GM23338 (cell line): Measurements from ENCODE around the gene SDHAF3. TPM values are rescaled to one million over a fixed set of nuclear protein-coding genes. Genes with fewer than 3 reads are reported as not detected.

ENCODE experiments used
- ATAC-seq: fragments of 200-7000 bp; cut with Tn5 transposase; 3 replicates; pipeline ENCODE4 v1.9.1; 2020
- DNase-seq: peaks from one replicate; pipeline ENCODE4 v3.0.0-alpha.2; 2015; ENCODE audit warnings: low spot score
- H2AFZ ChIP-seq: fragments of 200-600 bp; sonication (generic); 2 replicates; pipeline ENCODE4 v1.8.0; 2016; ENCODE audit warnings: antibody characterized with exemption, mild to moderate bottlenecking, moderate library complexity
- H3F3A ChIP-seq: fragments of 200-600 bp; sonication (generic); replicated peaks from 2 replicates; pipeline ENCODE4 v1.8.0; 2017; ENCODE audit warnings: antibody characterized with exemption, mixed run types, low read depth
- H3K27ac ChIP-seq: fragments of 200-600 bp; sonication (generic); 2 replicates; pipeline ENCODE4 v1.6.1; 2016; ENCODE audit warnings: low read depth
- H3K27me3 ChIP-seq: fragments of 200-600 bp; sonication (generic); 2 replicates; pipeline ENCODE4 v1.8.0; 2016; ENCODE audit warnings: mild to moderate bottlenecking, mixed run types, moderate library complexity; ENCODE audit not compliant: insufficient read depth
- H3K36me3 ChIP-seq: fragments of 200-600 bp; sonication (generic); 2 replicates; pipeline ENCODE4 v1.8.0; 2016; ENCODE audit warnings: mild to moderate bottlenecking; ENCODE audit not compliant: insufficient read depth
- H3K4me1 ChIP-seq: fragments of 200-600 bp; sonication (generic); 2 replicates; pipeline ENCODE4 v1.8.0; 2016; ENCODE audit warnings: mild to moderate bottlenecking, moderate library complexity; ENCODE audit not compliant: insufficient read depth
- H3K4me2 ChIP-seq: fragments of 200-600 bp; sonication (generic); 2 replicates; pipeline ENCODE4 v1.7.1; 2017; ENCODE audit warnings: mixed run types
- H3K4me3 ChIP-seq: fragments of 200-600 bp; sonication (generic); 2 replicates; pipeline ENCODE4 v1.6.1; 2016; ENCODE audit warnings: mixed run types
- H3K79me2 ChIP-seq: fragments of 200-600 bp; sonication (generic); replicated peaks from 2 replicates; pipeline ENCODE4 v1.8.0; 2017; ENCODE audit warnings: mild to moderate bottlenecking; ENCODE audit not compliant: insufficient read depth
- H3K9me2 ChIP-seq: fragments of 200-600 bp; sonication (generic); 2 replicates; pipeline ENCODE4 v1.8.0; 2017; ENCODE audit not compliant: insufficient read depth
- H4K20me1 ChIP-seq: fragments of 200-600 bp; sonication (generic); replicated peaks from 2 replicates; pipeline ENCODE4 v1.8.0; 2017; ENCODE audit warnings: mild to moderate bottlenecking; ENCODE audit not compliant: insufficient read depth
- H3K27ac Mint-ChIP-seq: 2 replicates; pipeline ENCODE4 v1.8.0; 2020; ENCODE audit warnings: inconsistent platforms, mild to moderate bottlenecking, moderate library complexity, mixed read lengths
- H3K27me3 Mint-ChIP-seq: 3 replicates; pipeline ENCODE4 v1.8.0; 2022; ENCODE audit warnings: low read depth, mild to moderate bottlenecking, moderate library complexity, mixed read lengths, inconsistent platforms; ENCODE audit not compliant: insufficient read depth, poor library complexity
- H3K36me3 Mint-ChIP-seq: 3 replicates; pipeline ENCODE4 v1.8.0; 2021; ENCODE audit warnings: low read depth, mild to moderate bottlenecking, inconsistent platforms, moderate library complexity, mixed read lengths
- H3K4me1 Mint-ChIP-seq: 3 replicates; pipeline ENCODE4 v1.8.0; 2020; ENCODE audit warnings: mild to moderate bottlenecking, inconsistent platforms, mixed read lengths
- H3K4me3 Mint-ChIP-seq: 3 replicates; pipeline ENCODE4 v1.8.0; 2021; ENCODE audit warnings: moderate library complexity, mild to moderate bottlenecking, inconsistent platforms, mixed read lengths
- H3K9me3 Mint-ChIP-seq: 3 replicates; pipeline ENCODE4 v1.8.0; 2020; ENCODE audit warnings: moderate library complexity, mild to moderate bottlenecking, inconsistent platforms, mixed read lengths
- CREB1 ChIP-seq: fragments of 250-450 bp; sonication (Bioruptor Pico); IDR thresholded peaks from 2 replicates; pipeline ENCODE4 v1.5.0; 2020; ENCODE audit warnings: low read depth, mild to moderate bottlenecking, moderate library complexity
- CTCF ChIP-seq, 2 experiments: fragments of 200-600 bp in 1 of 2; sonication (generic) in 1 of 2; conservative IDR thresholded peaks; 2 replicates each; pipeline versions ENCODE4 v1.5.1 to v1.6.1; 2016 to 2017; ENCODE audit warnings: antibody characterized with exemption in 2 of 2, low read depth in 2 of 2, mild to moderate bottlenecking in 2 of 2, moderate library complexity in 1 of 2
- ETS1 ChIP-seq: IDR thresholded peaks from 2 replicates; pipeline ENCODE4 v1.6.1; 2016; ENCODE audit warnings: antibody characterized with exemption
- EZH2 ChIP-seq: fragments of 200-600 bp; sonication (generic); IDR thresholded peaks from one replicate; pipeline ENCODE4 v1.8.0; 2017; ENCODE audit warnings: antibody characterized with exemption, mild to moderate bottlenecking, low read depth; ENCODE audit not compliant: unreplicated experiment
- JUNB ChIP-seq: IDR thresholded peaks from one replicate; pipeline ENCODE4 v1.6.1; 2016; ENCODE audit warnings: antibody characterized with exemption; ENCODE audit not compliant: unreplicated experiment
- POLR2AphosphoS5 ChIP-seq: IDR thresholded peaks from 2 replicates; pipeline ENCODE4 v1.6.1; 2016; ENCODE audit warnings: antibody characterized with exemption, low read depth
- STAT1 ChIP-seq: IDR thresholded peaks from one replicate; pipeline ENCODE4 v1.6.1; 2016; ENCODE audit warnings: antibody characterized with exemption; ENCODE audit not compliant: unreplicated experiment
- ZNF331 ChIP-seq: fragments of 250-450 bp; sonication (Bioruptor Pico); IDR thresholded peaks from 2 replicates; pipeline ENCODE4 v1.5.0; 2020; ENCODE audit warnings: low read depth, mild to moderate bottlenecking, moderate library complexity
- polyA plus RNA-seq: library from polyadenylated mRNA; unstranded; fragments of >200 nt; fragmentation: Nextera tagmentation; extraction: Ambion mirVana; gene quantifications from 2 replicates; pipeline ENCODE4 v1.2.1, GENCODE V29; 2016
- total RNA-seq: library from RNA; depleted of rRNA; stranded (reverse); fragments of >200 nt; shearing (Covaris generic); gene quantifications from 2 replicates; pipeline ENCODE4 v1.2.3, GENCODE V29; 2014
- TF ChIP-seq, protein P1 (sequence below): fragments of 250-450 bp; sonication (Bioruptor Pico); IDR thresholded peaks from 2 replicates; pipeline ENCODE4 v1.5.0; 2020; ENCODE audit warnings: mild to moderate bottlenecking, moderate library complexity

The SDHAF3 gene
- total and polyA plus RNA-seq, 2 experiments from 2014 or later: 35.5 to 123 TPM

- H3K4me1 Mint-ChIP-seq: no peaks in the 10 kb centered on the region
These were observed 26.6 kb upstream of the SDHAF3 start for GRCh38 chr7:97090761-97091353.

DNA sequence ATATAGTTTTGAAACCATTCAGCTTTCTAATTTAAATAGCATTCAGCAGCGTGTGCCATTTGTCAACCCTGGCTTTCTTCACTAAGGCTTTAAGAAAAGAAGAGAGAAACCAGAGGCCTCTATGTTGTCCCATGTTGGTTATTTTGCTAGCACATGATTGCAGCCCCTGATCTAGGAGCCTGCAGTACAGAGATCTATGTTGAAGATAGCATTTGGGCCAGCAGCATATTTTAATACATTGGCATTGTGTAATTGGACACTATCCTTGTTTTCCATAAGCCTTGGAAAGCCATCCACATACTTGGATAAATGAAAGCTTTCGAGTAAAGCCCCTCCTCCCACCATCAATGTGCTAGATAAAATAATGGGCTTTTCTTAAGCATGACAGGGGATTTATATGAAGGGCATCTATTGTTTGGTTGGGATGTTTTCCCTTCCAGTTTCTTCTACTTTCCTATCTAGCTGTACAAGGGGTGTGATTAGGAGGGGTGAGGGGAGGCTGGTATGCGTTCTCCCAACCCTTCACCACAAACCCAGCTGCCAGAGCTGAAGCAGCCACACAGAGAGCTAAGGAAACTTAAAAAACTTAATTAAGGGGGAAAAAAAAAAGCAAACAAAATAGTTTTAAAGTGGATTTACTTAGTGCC, 23.1 kb upstream of the SDHAF3 start:
- no peak for DNase-seq
- no peaks in the 10 kb centered on the region for H3F3A ChIP-seq
- TF ChIP-seq POLR2AphosphoS5 (no peak), STAT1 (no peak)
- TF ChIP-seq, protein P1, sequence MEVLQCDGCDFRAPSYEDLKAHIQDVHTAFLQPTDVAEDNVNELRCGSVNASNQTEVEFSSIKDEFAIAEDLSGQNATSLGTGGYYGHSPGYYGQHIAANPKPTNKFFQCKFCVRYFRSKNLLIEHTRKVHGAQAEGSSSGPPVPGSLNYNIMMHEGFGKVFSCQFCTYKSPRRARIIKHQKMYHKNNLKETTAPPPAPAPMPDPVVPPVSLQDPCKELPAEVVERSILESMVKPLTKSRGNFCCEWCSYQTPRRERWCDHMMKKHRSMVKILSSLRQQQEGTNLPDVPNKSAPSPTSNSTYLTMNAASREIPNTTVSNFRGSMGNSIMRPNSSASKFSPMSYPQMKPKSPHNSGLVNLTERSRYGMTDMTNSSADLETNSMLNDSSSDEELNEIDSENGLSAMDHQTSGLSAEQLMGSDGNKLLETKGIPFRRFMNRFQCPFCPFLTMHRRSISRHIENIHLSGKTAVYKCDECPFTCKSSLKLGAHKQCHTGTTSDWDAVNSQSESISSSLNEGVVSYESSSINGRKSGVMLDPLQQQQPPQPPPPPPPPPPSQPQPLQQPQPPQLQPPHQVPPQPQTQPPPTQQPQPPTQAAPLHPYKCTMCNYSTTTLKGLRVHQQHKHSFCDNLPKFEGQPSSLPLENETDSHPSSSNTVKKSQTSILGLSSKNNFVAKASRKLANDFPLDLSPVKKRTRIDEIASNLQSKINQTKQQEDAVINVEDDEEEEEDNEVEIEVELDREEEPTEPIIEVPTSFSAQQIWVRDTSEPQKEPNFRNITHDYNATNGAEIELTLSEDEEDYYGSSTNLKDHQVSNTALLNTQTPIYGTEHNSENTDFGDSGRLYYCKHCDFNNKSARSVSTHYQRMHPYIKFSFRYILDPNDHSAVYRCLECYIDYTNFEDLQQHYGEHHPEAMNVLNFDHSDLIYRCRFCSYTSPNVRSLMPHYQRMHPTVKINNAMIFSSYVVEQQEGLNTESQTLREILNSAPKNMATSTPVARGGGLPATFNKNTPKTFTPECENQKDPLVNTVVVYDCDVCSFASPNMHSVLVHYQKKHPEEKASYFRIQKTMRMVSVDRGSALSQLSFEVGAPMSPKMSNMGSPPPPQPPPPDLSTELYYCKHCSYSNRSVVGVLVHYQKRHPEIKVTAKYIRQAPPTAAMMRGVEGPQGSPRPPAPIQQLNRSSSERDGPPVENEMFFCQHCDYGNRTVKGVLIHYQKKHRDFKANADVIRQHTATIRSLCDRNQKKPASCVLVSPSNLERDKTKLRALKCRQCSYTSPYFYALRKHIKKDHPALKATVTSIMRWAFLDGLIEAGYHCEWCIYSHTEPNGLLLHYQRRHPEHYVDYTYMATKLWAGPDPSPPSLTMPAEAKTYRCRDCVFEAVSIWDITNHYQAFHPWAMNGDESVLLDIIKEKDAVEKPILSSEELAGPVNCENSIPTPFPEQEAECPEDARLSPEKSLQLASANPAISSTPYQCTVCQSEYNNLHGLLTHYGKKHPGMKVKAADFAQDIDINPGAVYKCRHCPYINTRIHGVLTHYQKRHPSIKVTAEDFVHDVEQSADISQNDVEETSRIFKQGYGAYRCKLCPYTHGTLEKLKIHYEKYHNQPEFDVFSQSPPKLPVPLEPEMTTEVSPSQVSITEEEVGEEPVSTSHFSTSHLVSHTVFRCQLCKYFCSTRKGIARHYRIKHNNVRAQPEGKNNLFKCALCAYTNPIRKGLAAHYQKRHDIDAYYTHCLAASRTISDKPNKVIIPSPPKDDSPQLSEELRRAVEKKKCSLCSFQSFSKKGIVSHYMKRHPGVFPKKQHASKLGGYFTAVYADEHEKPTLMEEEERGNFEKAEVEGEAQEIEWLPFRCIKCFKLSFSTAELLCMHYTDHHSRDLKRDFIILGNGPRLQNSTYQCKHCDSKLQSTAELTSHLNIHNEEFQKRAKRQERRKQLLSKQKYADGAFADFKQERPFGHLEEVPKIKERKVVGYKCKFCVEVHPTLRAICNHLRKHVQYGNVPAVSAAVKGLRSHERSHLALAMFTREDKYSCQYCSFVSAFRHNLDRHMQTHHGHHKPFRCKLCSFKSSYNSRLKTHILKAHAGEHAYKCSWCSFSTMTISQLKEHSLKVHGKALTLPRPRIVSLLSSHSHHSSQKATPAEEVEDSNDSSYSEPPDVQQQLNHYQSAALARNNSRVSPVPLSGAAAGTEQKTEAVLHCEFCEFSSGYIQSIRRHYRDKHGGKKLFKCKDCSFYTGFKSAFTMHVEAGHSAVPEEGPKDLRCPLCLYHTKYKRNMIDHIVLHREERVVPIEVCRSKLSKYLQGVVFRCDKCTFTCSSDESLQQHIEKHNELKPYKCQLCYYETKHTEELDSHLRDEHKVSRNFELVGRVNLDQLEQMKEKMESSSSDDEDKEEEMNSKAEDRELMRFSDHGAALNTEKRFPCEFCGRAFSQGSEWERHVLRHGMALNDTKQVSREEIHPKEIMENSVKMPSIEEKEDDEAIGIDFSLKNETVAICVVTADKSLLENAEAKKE (CRISPR knock-in tag): no peak

More at GRCh38 chr7:97090761-97091353, 26.6 kb upstream of the SDHAF3 start:
- no peak for TF ChIP-seq ZNF331 (CRISPR knock-in tag)
- no peak for TF ChIP-seq ETS1
- no peak for TF ChIP-seq CTCF (conservative IDR thresholded peaks at IDR 0.05; ENCODE audit: low read depth in 2 of 2)
- TF ChIP-seq JUNB: no peak
- TF ChIP-seq POLR2AphosphoS5: no peak
- no peak for TF ChIP-seq EZH2
- no peak for TF ChIP-seq CREB1 (CRISPR knock-in tag)
- no peaks in the 10 kb centered on the region for H3K36me3 Mint-ChIP-seq
- no peaks in the 10 kb centered on the region for H3K9me2 ChIP-seq
- H3K36me3 ChIP-seq: no peaks in the 10 kb centered on the region
- no peaks in the 10 kb centered on the region for H3K4me1 ChIP-seq
- no peaks in the 10 kb centered on the region for H3K27me3 Mint-ChIP-seq
- H3K27me3 ChIP-seq: no peaks in the 10 kb centered on the region
- no peaks in the 10 kb centered on the region for H4K20me1 ChIP-seq
- H3K4me3 ChIP-seq: no peak overlapping the region
- H3K9me3 Mint-ChIP-seq: no peaks in the 10 kb centered on the region
- H3K27ac Mint-ChIP-seq: no peak overlapping the region
- no peak overlapping the region for H3K27ac ChIP-seq
- ATAC-seq: no peak
- no peak for DNase-seq
- no peaks in the 10 kb centered on the region for H3K79me2 ChIP-seq
- no peaks in the 10 kb centered on the region for H3F3A ChIP-seq
- no peak overlapping the region for H3K4me3 Mint-ChIP-seq
- H3K4me2 ChIP-seq: no peak overlapping the region
- H2AFZ ChIP-seq: no peak overlapping the region

More for the DNA sequence above, 23.1 kb upstream of the SDHAF3 start:
- Histone ChIP-seq H3K27ac (no peak overlapping the region), H3K79me2 (no peaks in the 10 kb centered on the region), H4K20me1 (no peaks in the 10 kb centered on the region), H3K9me2 (no peaks in the 10 kb centered on the region), H3K27me3 (no peaks in the 10 kb centered on the region), H3K36me3 (no peaks in the 10 kb centered on the region), H2AFZ (no peak overlapping the region), H3K4me3 (no peak overlapping the region), H3K4me1 (no peaks in the 10 kb centered on the region), H3K4me2 (no peak overlapping the region)
- no peaks in the 10 kb centered on the region for H3K4me1 Mint-ChIP-seq
- no peak for ATAC-seq
- H3K27ac Mint-ChIP-seq: no peak overlapping the region
- H3K9me3 Mint-ChIP-seq: no peaks in the 10 kb centered on the region
- H3K27me3 Mint-ChIP-seq: no peaks in the 10 kb centered on the region
- no peaks in the 10 kb centered on the region for H3K36me3 Mint-ChIP-seq
- no peak overlapping the region for H3K4me3 Mint-ChIP-seq
